GM21515 (cell line): Measurements from ENCODE around the gene FKBP1A.
"Not testable (repeated sequence)": the region's sequence is repeated elsewhere in the genome, so short reads cannot be mapped to it uniquely, and the experiment has no call there.

Experiments
- ATAC-seq: cut with Tn5 transposase; IDR thresholded peaks from one replicate; pipeline ENCODE4 v1.9.1; 2021; ENCODE audit not compliant: unreplicated experiment

Gene FKBP1A

GRCh38 chr20:1417790-1418189 lies 24.9 kb upstream of the FKBP1A start:
- ATAC-seq, result no peak

- ATAC-seq, result no peak
These were observed 24.4 kb upstream of the FKBP1A start for GRCh38 chr20:1417273-1417672.

DNA sequence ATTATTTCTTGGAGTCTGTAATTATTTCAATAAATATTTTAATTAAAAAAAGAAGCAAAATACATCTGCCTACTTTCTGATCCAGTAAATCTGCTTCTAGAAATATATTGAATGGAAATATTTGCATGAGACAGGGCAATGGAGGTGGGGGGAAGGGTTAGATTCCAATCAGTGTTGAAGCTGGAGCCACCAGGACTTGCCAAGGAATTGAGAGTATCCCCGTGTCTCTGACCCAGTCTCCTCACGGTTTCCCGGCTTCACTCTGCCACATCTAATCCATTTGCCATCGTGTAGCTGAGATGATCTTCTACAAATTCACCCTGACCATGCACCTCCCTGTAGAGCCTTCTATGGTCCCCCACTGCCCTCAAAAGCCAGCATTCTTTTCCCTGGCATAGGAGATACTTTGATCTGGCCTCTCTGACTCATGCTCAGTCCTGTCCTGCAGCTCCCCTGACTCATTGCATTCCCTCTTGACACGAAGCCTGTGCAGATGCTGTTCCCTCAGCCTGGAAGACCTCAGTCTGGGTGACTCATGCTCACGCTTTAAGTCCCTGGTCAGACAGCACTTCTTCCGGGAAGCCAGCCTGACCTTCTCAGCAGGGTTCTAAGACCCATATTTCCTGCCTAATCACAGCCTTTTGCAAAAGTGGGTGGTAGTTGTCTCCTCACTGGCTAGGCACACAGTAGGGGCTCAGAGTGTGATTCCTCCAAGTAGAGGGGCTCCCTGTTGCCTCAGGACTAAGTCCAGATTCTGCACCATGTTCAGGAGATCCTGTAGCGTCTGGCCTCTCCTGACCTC lies 23.0 kb upstream of the FKBP1A start:
- no peak for ATAC-seq

GRCh38 chr20:1414982-1415381 lies 22.1 kb upstream of the FKBP1A start:
- ATAC-seq, result no peak

GRCh38 chr20:1405801-1406200 lies 12.9 kb upstream of the FKBP1A start:
- no peak for ATAC-seq

- no peak for ATAC-seq
These were observed 10.8 kb upstream of the FKBP1A start for GRCh38 chr20:1403624-1404023.

- no peak for ATAC-seq
These were observed 9.3 kb upstream of the FKBP1A start for GRCh38 chr20:1402149-1402548.

GRCh38 chr20:1401451-1401907 lies 8.6 kb upstream of the FKBP1A start:
- ATAC-seq, result no peak

DNA sequence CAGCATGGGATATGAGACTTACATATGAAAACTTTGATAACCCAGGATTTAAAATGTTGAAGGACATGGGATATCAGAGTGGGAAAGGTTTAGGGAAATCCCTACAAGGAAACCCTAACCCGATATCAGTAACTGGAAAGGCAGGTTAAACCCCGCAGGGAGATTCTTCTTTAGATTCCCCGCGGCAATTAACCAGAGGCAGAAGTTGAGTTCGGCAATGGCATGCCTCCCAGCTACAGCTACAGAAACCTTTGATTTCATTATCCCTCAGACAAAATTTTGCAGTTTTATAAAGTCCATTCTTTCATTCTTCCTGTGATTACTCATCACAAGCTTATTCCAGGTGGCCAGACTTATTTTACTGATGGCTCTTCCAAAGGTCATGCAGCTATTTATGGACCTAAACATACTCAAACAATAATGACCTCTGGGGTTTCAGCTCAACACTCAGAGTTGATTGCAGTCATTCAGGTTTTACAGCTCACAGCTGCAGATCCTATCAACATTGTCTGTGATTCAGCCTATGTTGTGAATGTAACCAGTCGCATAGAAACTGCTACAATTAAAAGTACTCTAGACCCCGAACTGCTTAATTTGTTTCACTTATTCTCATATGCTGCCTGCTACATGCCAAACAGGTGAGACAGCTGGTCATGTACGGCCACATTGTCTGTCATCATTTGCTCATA lies 7.0 kb upstream of the FKBP1A start:
- ATAC-seq, result not testable (repeated sequence)

- not testable (repeated sequence) for ATAC-seq
These were observed 5.3 kb upstream of the FKBP1A start for GRCh38 chr20:1398185-1398584.

DNA sequence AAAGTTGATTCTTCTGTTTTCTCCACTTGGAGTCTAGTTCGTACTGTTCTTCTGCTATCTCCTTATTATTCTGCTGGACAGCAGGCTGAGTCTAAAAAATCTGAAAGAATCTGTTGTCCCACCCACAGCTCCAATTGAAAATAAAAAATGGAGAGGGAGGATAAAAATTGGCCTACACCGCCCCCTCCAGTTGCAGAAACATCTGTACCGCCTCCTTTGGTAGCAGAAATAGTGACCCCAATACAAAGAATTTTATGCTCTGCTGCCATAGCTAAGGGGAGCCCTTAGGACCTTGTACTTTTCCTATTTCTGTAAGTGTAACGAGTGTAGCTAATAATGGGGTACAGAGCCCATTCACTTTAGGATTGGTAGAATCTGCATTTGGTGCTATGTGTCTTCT lies 4.9 kb upstream of the FKBP1A start:
- ATAC-seq, result no peak

GRCh38 chr20:1396702-1397101 lies 3.8 kb upstream of the FKBP1A start:
- ATAC-seq, result no peak

DNA sequence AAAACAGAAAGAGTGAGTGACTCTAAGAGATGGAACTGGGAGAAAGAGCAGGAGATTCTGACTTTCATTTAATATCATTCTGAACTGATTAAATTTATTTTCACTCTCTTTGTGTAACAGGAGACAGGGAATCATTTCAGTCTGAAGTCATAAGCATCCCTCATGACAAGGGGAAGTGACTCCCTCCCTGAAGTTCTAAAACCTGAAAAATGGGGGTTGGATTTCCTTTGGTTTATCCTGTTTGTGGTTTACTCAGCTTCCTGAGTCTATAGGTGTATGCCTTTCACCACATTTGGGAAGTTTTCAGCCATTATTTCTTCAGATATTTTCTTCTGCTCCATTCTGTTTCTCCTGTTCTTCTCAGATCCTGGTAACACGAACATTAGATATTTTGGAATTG lies 3.4 kb upstream of the FKBP1A start:
- ATAC-seq, result no peak

DNA sequence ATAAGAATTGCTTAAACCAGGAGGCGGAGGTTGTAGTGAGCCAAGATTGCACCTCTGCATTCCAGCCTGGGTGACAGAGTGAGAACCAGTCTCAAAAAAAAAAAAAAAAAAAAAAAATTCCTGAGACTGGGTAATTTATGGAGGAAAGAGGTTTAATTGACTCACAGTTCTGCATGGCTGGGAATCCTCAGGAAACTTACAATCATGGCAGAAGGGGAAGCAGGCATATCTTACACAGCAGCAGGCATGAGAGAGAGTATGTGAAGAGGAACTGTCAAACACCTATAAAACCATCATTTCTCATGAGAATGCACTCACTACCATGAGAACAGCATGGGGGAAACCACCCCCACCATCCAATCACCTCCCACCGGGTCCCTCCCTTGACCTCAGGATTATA lies 1.8 kb upstream of the FKBP1A start:
- ATAC-seq, result no peak

DNA sequence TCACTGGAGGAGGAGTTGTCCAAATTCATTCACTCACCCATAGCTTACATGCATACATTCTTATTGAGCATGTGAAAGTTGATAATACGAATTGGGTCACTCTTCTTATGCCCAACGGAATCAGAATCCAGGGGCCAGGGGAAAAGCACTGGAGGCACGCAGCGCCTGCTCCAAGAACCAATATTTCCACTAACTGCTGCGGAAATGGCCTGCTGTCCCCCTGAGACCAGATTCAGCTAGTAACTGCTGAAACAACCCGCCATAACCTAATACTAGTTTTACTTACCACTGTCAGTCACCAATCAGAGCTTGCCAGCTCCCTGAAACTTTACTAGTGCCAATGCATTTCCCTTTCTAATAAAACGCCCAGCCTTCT lies 641 bp upstream of the FKBP1A start:
- no peak for ATAC-seq

DNA sequence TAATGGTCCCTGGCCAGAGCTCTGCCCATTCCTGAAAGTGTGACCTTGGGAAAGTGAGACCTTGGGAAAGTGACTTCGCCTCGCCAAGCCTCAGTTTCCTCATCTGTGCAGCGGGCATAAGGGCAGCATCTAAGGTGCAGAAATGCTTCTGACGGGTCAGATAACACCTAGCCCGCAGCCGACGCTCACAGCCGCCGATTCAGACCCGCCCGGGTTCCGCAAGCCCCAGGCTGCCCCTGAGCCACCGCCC lies 486 bp downstream of the FKBP1A start:
- peak; percentile 27 for ATAC-seq

GRCh38 chr20:1391640-1392442 lies 1.0 kb downstream of the FKBP1A start:
- no peak for ATAC-seq

DNA sequence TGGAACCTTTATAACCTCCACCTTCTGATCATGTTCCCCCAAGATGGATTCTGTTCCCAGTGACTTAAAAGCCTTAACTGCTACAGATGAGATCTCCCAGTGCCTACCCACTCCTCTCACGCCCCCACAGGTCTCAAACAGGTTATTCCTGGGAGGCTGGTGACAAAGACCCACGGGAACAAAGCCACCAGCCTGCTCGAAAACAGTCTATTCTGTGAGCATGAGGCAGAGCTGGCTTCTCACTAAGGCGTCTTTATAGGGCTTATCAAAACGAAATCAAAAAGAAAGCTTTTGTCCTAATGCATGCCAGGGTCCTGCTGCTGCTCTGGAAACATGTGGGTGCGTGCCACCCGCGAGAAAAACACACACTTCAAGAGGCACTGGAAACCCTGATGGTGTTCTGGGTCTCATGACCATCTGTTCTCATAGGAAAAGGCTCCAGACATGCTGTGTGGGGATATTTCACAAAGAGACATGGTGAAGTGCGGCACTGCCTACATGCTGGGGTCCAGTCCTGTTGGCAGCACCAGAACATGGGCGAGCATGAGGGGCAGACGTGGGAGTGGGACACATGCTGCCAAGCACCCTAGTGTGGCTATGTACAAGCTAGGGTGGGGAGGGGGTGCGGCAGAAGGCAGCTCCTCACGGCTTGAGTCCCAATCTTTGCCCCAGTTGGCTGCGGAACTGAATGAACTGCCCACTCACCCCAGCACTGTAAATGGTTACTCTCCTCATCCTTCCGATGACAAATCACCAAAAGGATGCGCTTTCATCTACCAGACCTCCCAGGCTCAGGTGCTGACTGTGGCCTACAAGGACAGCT lies 2.1 kb downstream of the FKBP1A start:
- ATAC-seq, result no peak

DNA sequence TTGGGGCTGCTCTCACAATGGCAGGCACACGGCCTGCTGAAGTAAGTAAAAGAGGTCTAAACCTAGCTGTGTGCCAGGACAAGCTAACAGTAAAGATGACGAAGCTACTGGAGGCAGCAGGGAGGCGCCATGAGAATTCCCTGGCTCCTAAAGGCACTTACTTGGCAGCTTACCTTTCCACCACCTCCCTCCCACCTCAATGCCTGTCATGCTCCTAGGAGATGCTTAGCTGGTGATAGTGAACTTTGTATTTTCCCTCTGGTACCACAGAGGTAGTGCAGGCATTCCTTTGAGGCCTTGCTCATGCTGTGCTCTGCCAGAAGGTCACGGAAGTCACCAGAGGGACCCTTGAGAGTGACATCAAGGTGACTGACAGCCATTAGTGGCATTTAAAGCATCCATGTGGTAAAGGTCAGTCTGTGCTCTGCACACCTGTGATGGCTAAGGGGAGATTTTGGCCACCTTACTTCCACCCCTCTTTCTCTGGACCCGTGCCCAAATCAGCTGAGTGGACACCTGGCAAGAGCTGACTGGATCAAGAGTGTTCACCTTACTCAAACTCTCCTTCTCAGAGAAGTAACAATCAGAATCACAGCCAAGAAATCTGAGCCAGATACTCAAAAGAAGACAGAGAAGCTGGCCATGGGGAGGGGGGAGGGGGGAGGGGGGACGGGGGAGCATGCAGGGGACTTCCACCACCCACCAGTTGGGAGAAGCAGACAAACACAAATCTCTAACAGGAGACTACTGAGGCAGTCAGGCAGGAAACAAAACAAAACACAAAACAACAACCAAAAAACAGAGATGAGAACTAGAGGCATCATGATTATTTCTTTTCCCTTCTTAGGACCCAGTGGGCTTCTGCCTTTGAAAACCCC lies 2.9 kb downstream of the FKBP1A start:
- no peak for ATAC-seq
